Motor neuron (in vitro differentiated cells): Measurements from ENCODE around the gene TPRA1. TPM values are rescaled to one million over a fixed set of nuclear protein-coding genes. Genes with fewer than 3 reads are reported as not detected.

ENCODE experiments used
- ATAC-seq, 8 experiments: fragments of 200-7000 bp; cut with Tn5 transposase; replicated peaks in 6 of 8; 2 replicates each; pipeline ENCODE4 v1.8.0; 2021; ENCODE audit warnings: mild to moderate bottlenecking in 8 of 8, moderate library complexity in 8 of 8
- H3K27ac ChIP-seq, 2 donors: fragments of 250-450 bp; sonication (Bioruptor Pico); 2 replicates each; pipeline ENCODE4 v1.9.0; 2021; ENCODE audit warnings: antibody characterized with exemption in 2 of 2, mild to moderate bottlenecking in 2 of 2, moderate library complexity in 1 of 2
- H3K4me1 ChIP-seq, 2 donors: fragments of 250-450 bp; sonication (Bioruptor Pico); replicated peaks in 1 of 2; 2 replicates each; pipeline ENCODE4 v1.6.1; 2021; ENCODE audit warnings: antibody characterized with exemption in 2 of 2, mild to moderate bottlenecking in 2 of 2, moderate library complexity in 1 of 2
- H3K4me3 ChIP-seq, 5 donors: fragments of 250-450 bp; sonication (Bioruptor Pico); 2 replicates each; pipeline ENCODE4 v1.9.0; 2021; ENCODE audit warnings: antibody characterized with exemption in 5 of 5, mild to moderate bottlenecking in 5 of 5, moderate library complexity in 4 of 5
- WGBS, 10 experiments: fragments of 450-650 bp; shearing (Covaris generic); methylation state at CpG; one replicate each; pipeline ENCODE4 v1.0.0; 2022; 5-methylcytosine and 5-hydroxymethylcytosine counted together
- in situ Hi-C, 9 experiments: fragments of 400-800 bp; cut with MboI; loops; one replicate each; pipeline ENCODE4 v1.15.0; 2021; ENCODE audit warnings: low sequenced_read_pairs in 9 of 9, low pct_unique_long_range_greater_than_20kb in 2 of 9; ENCODE audit not compliant: unreplicated experiment in 9 of 9
- total RNA-seq, 8 experiments: library from RNA; unstranded; fragments of 300-600 nt; gene quantifications; 2 replicates each; pipeline versions ENCODE4 v1.2.3 to v1.2.4, GENCODE V29; 2022

Gene TPRA1
- total RNA-seq, 8 experiments from 2014 or later, result 16.2 to 59.1 (median 25.3) TPM

DNA sequence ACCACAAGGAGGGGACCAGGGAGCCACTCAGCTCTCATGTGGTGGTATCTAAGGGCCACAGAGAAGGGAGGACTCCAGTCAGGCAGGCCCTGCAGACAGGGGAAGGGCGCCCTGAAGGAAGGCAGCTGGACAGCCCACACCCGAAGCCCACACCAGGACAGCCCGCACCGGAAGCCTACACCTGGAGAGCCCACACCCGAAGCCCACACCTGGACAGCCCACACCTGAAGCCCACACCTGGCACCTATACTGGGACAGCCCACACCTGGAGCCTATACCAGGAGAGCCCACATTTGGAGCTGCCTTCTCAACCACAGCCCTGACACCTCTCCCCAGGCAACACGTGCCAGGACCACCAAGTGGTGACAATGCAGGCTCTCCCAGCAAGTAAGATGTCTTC lies 11.7 kb downstream of the TPRA1 start:
- H3K27ac ChIP-seq, result no peak overlapping the region
- no peak for ATAC-seq
- H3K4me3 ChIP-seq, result no peak overlapping the region
- in situ Hi-C loops, result loop anchor here in 1 of 9 experiments (25.0 kb wide), 1 partner anchor 383 kb away; no protein-coding TSS in a partner anchor
- peaks cover 3 to 5% of the 10 kb centered on the region in 2 donors for H3K4me1 ChIP-seq
- WGBS, 10 experiments, result no CpG with 5 or more reads among the region's 6 CpGs

- in situ Hi-C loops, result loop anchor here in 1 of 9 experiments (25.0 kb wide), 1 partner anchor 384 kb away; no protein-coding TSS in a partner anchor
- no peak for ATAC-seq
- Histone ChIP-seq H3K4me1 (peaks cover 4 to 5% of the 10 kb centered on the region in 2 donors), H3K4me3 (no peak overlapping the region), H3K27ac (no peak overlapping the region)
- WGBS, 10 experiments, result 0 to 80% methylated on average over 1 of the region's 2 CpGs; no CpG with 5 or more reads in 8 of the 10 experiments
Measured at GRCh38 chr3:127578168-127578567, 12.4 kb downstream of the TPRA1 start.

- H3K4me1 ChIP-seq, result peaks cover 4 to 5% of the 10 kb centered on the region in 2 donors
- no peak for ATAC-seq
- no peak overlapping the region for H3K4me3 ChIP-seq
- no peak overlapping the region for H3K27ac ChIP-seq
- WGBS, 10 experiments, result 83 to 100% (median 100%) methylated on average over 1 to 4 of the region's 7 CpGs; no CpG with 5 or more reads in 4 of the 10 experiments
- in situ Hi-C loops, result loop anchor here in 1 of 9 experiments (25.0 kb wide), 1 partner anchor 385 kb away; no protein-coding TSS in a partner anchor
Measured at GRCh38 chr3:127577448-127577847, 13.1 kb downstream of the TPRA1 start.

DNA sequence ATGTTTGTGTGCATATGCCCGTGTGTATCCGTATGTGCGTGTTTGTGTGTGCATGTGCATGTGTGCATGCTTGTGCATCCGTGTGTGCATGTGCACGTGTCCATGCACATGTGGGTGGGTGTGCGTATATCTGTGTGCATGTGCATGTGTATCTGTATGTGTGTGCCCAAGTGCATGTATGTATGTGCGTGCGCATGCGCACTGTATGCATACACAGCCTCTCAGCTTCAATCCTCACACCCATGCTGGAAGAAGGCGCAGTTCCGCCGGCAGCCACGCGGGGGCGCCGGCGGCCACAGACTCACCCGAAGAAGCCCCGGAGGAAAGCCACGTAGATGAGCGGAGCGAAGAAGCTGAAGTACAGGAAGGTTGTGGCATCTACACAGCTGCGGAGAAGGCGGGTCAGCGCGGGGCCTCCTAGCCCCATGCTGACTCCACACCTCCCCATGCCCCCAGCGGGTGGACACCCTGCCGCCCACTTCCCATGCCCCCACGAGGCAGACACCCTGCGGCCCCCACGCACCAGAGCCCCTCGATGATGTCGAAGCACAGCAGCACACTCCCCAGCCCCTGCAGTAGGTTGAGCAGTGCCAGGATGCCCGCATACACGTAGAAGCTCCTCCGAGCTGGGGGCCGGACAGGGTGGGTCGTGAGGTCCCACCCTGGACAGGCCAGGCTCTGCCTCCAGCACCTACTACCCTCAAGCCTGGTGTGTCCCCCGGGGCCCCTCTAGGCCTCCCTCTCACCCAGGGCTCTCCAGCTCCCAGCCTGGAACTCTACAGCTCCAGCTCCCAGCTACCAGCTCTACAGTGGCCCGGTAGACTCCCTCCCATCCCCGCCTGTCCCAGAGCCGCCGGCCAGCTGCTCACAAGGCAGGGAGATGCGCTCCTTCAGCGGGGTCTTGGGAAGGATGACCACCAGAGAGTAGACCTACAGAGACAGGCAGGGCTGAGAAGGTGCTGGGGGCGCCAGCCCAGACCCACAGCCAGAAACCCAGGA lies 15.4 kb downstream of the TPRA1 start:
- ATAC-seq, result peak; percentile 83 to 92 (median 90)
- in situ Hi-C loops, result loop anchor here in 2 of 9 experiments (25.0 kb wide), 2 partner anchors 387 to 838 kb away; no protein-coding TSS in a partner anchor
- peak overlapping the region in 1 of 2 donors; percentile 56 for H3K27ac ChIP-seq
- no peak overlapping the region for H3K4me3 ChIP-seq
- peaks cover 4 to 5% of the 10 kb centered on the region in 2 donors for H3K4me1 ChIP-seq
- WGBS, 10 experiments, result 3 to 75% (median 8%) methylated on average over 3 to 6 of the region's 46 CpGs; no CpG with 5 or more reads in 5 of the 10 experiments

DNA sequence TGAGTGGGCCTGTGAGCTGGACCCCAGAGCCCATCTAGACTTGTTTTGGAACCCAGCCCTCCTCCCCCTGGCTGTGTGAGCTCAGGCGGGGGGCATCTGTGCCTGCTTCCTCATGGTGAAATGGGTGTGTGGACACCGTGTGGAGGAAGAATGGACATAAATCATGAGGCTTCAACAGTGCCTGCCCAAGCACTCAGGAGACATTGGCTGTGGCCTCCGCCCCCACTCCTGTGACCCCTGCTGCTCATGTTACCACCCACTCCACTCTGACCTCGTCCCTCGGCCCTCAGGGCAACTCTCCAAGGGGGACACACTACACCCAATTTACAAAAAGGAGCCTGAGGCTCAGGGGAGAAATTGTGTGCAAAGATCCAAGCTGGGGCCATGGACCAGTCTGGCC lies 16.6 kb downstream of the TPRA1 start:
- WGBS, 10 experiments, result 33 to 69% (median 33%) methylated on average over 1 to 3 of the region's 5 CpGs; no CpG with 5 or more reads in 7 of the 10 experiments
- Histone ChIP-seq H3K27ac (no peak overlapping the region), H3K4me1 (peaks cover 4 to 5% of the 10 kb centered on the region in 2 donors), H3K4me3 (no peak overlapping the region)
- no peak for ATAC-seq
- in situ Hi-C loops, result loop anchor here in 1 of 9 experiments (25.0 kb wide), 1 partner anchor 837 kb away; no protein-coding TSS in a partner anchor

DNA sequence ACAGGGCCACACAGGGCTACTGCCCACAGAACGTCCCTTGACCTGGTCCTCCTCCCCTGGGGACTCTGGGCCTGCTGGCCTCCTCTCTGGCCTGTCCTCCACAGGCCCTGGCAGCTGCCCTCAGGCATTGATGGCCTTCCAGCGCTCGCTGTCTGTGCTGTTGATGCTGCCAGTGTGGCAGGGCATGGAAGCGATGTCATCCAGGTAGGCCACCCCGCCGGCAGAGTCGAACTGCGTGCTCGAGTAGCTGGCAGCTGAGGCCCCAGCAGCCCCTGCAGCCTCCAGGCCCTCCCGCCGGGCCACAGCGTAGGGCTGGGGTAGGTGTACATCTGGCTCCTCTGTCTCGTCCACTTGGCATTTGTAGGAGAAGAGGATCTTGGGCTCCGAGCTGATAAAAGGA lies 17.1 kb downstream of the TPRA1 start:
- Histone ChIP-seq H3K4me1 (peaks cover 4 to 5% of the 10 kb centered on the region in 2 donors), H3K4me3 (no peak overlapping the region), H3K27ac (no peak overlapping the region)
- no peak for ATAC-seq
- WGBS, 10 experiments, result 100% methylated on average over 1 to 4 of the region's 14 CpGs; no CpG with 5 or more reads in 8 of the 10 experiments
- in situ Hi-C loops, result loop anchor here in 1 of 9 experiments (25.0 kb wide), 1 partner anchor 836 kb away; no protein-coding TSS in a partner anchor

DNA sequence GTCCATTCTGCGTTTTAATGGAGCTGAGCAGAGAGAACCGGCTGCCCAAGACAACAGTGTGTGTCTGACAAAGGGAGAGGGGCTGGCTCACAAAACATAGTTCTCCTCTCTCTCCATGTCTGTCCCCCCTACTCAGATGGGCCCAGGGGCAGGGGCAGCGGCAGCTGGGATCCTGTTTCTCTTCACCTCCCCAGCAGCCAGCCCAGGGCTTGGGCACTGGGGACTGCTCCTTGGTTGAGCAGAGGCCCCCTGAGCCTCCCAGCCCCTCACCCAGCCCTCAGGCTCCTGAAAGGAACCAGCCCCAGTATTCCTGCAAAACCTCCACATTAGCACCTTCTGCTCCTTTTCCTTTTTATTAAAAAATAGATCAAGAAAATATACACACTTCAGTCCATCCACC lies 17.8 kb downstream of the TPRA1 start:
- no peak overlapping the region for H3K27ac ChIP-seq
- WGBS, 10 experiments, result 60 to 100% (median 67%) methylated on average over 1 to 2 of the region's 3 CpGs; no CpG with 5 or more reads in 7 of the 10 experiments
- in situ Hi-C loops, result loop anchor here in 1 of 9 experiments (25.0 kb wide), 1 partner anchor 835 kb away; no protein-coding TSS in a partner anchor
- H3K4me1 ChIP-seq, result peaks cover 4 to 5% of the 10 kb centered on the region in 2 donors
- no peak overlapping the region for H3K4me3 ChIP-seq
- no peak for ATAC-seq

DNA sequence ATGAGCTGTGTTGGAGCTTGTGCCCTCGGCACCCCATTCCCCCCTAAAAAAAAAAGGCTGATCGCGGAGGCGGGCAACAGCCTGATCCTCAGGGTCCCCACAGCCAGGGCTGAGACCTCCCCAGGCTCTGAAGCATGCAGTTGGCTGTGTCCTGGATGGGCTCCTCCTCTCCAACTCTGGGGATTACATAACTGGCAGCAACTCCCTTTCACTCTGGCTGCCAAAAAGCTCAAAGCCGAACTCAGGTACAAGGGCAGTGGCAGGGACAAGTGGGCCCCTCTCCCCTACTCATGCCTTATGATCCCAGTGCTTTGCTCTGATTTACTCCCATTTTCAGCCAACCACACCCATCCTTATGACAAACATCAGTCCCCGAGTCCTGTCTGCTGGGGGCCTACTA lies 18.3 kb downstream of the TPRA1 start:
- 60 to 100% (median 88%) methylated on average over 1 to 5 of the region's 6 CpGs; no CpG with 5 or more reads in 6 of the 10 experiments for WGBS, 10 experiments
- no peak for ATAC-seq
- no peak overlapping the region for H3K4me3 ChIP-seq
- H3K27ac ChIP-seq, result no peak overlapping the region
- in situ Hi-C loops, result loop anchor here in 1 of 9 experiments (25.0 kb wide), 1 partner anchor 835 kb away; no protein-coding TSS in a partner anchor
- peaks cover 5 to 7% of the 10 kb centered on the region in 2 donors for H3K4me1 ChIP-seq

GRCh38 chr3:127570520-127570919 lies 20.0 kb downstream of the TPRA1 start:
- H3K27ac ChIP-seq, result no peak overlapping the region
- in situ Hi-C loops, result loop anchor here in 1 of 9 experiments (25.0 kb wide), 1 partner anchor 833 kb away; no protein-coding TSS in a partner anchor
- H3K4me3 ChIP-seq, result no peak overlapping the region
- 83 to 100% (median 98%) methylated on average over 2 to 5 of the region's 7 CpGs; no CpG with 5 or more reads in 6 of the 10 experiments for WGBS, 10 experiments
- ATAC-seq, result no peak
- peaks cover 5 to 13% of the 10 kb centered on the region in 2 donors for H3K4me1 ChIP-seq

DNA sequence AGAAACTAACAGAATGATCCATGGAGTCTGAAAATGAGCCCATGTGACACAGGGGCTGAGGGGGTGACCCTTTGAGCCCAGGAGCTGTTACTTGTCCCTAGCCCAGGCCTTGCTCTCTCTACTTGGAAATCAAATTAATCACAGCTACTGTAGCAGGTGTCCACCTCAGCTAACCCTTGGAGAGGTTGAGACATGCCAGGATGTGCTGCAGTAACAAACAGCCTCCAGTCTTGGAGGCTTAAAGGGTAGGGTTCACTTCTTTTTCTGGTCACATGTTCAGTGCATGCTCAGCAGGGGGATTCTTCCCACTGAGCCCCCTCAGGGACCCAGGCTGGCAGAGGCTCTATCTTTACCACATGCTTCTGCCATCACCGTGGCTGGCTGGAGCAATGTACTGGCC lies 21.4 kb downstream of the TPRA1 start:
- 88% methylated on average over 1 of the region's 1 CpG; no CpG with 5 or more reads in 9 of the 10 experiments for WGBS, 10 experiments
- Histone ChIP-seq H3K4me1 (peaks cover 0 to 13% of the 10 kb centered on the region in 2 donors), H3K4me3 (no peak overlapping the region), H3K27ac (no peak overlapping the region)
- in situ Hi-C loops, result loop anchor here in 1 of 9 experiments (25.0 kb wide), 1 partner anchor 832 kb away; no protein-coding TSS in a partner anchor
- no peak for ATAC-seq

DNA sequence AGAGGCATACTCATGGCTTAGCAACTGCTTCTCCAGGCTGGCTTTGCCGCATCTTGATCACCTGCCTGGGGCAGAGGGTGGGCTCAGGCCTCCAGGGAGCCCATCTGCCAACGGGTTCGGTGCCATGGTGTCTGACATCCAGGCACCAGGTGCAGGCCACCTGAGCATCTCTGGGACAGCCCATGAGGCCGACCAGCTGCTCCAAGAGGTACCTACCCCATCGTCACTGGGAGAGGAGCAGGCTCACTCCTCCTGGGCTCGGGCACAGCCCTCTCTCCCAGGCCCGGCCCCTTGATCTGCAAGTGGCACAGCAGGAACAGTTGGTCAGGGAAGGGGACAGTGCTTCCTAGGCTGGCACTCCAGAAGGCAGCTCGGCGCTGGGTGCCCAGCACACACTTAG lies 21.9 kb downstream of the TPRA1 start:
- Histone ChIP-seq H3K4me3 (no peak overlapping the region), H3K4me1 (peaks cover 0 to 10% of the 10 kb centered on the region in 2 donors), H3K27ac (no peak overlapping the region)
- ATAC-seq, result no peak
- 93 to 100% (median 97%) methylated on average over 1 to 3 of the region's 9 CpGs; no CpG with 5 or more reads in 6 of the 10 experiments for WGBS, 10 experiments
- in situ Hi-C loops, result loop anchor here in 1 of 9 experiments (25.0 kb wide), 1 partner anchor 831 kb away; no protein-coding TSS in a partner anchor

GRCh38 chr3:127566833-127567232 lies 23.7 kb downstream of the TPRA1 start:
- H3K27ac ChIP-seq, result no peak overlapping the region
- in situ Hi-C loops, result loop anchor here in 1 of 9 experiments (25.0 kb wide), 1 partner anchor 830 kb away; no protein-coding TSS in a partner anchor
- peak in 7 of 8 experiments; percentile 17 to 87 (median 52) for ATAC-seq
- peaks cover 0 to 10% of the 10 kb centered on the region in 2 donors for H3K4me1 ChIP-seq
- no peak overlapping the region for H3K4me3 ChIP-seq
- WGBS, 10 experiments, result 10 to 26% (median 11%) methylated on average over 2 to 8 of the region's 9 CpGs; no CpG with 5 or more reads in 7 of the 10 experiments
